ENCODE measurements around the gene LSR. TPM values are rescaled to one million over a fixed set of nuclear protein-coding genes. Genes with fewer than 3 reads are reported as not detected.

Gene LSR
- total RNA-seq, 1 donor from 2014 or later = 79.1 TPM

- peak; percentile 78 for DNase-seq
- TF ChIP-seq, protein P1, sequence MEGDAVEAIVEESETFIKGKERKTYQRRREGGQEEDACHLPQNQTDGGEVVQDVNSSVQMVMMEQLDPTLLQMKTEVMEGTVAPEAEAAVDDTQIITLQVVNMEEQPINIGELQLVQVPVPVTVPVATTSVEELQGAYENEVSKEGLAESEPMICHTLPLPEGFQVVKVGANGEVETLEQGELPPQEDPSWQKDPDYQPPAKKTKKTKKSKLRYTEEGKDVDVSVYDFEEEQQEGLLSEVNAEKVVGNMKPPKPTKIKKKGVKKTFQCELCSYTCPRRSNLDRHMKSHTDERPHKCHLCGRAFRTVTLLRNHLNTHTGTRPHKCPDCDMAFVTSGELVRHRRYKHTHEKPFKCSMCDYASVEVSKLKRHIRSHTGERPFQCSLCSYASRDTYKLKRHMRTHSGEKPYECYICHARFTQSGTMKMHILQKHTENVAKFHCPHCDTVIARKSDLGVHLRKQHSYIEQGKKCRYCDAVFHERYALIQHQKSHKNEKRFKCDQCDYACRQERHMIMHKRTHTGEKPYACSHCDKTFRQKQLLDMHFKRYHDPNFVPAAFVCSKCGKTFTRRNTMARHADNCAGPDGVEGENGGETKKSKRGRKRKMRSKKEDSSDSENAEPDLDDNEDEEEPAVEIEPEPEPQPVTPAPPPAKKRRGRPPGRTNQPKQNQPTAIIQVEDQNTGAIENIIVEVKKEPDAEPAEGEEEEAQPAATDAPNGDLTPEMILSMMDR (IDR thresholded peaks at IDR 0.05) = no peak
- H3K27ac ChIP-seq = peak overlapping the region; percentile 63
Observed at GRCh38 chr19:35211545-35212230, 37.1 kb upstream of the LSR start.

DNA sequence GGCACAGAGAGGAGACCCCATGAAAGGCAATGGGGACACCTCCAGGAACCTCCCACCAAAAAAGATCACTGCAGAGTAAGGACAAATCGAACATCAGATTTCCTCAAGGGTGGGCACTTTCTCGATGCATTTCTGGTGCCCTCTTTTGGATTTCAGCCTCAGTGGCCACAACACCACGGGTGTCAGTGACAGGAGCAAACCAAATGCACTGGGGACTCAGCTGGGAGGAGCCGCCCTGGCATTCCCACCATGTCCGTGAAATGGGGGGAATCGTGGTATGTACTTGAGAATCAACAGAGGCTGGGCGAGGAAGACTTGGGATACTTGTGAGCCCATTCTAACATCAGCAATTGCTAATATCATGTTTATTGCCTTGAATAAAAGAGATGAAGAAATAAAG lies 36.6 kb upstream of the LSR start:
- DNase-seq (peak; percentile 19), ATAC-seq (no peak)
- peak overlapping the region; percentile 63 for H3K27ac ChIP-seq
- no peaks in the 10 kb centered on the region for H3K36me3 ChIP-seq
- H3K9me3 ChIP-seq = no peaks in the 10 kb centered on the region
- H3K4me3 ChIP-seq = no peak overlapping the region
- intact Hi-C loops (cut with DNase I) = no loop called here
- TF ChIP-seq, protein P1 (IDR thresholded peaks at IDR 0.05) = no peak
- peaks cover 34% of the 10 kb centered on the region for H3K4me1 ChIP-seq
- no peaks in the 10 kb centered on the region for H3K27me3 ChIP-seq

More at GRCh38 chr19:35211545-35212230, 37.1 kb upstream of the LSR start:
- H3K9me3 ChIP-seq = no peaks in the 10 kb centered on the region
- intact Hi-C loops (cut with DNase I) = no loop called here
- peaks cover 34% of the 10 kb centered on the region for H3K4me1 ChIP-seq
- no peaks in the 10 kb centered on the region for H3K27me3 ChIP-seq
- H3K36me3 ChIP-seq = no peaks in the 10 kb centered on the region
- no peak overlapping the region for H3K4me3 ChIP-seq
- ATAC-seq = peak; percentile 66

DNA sequence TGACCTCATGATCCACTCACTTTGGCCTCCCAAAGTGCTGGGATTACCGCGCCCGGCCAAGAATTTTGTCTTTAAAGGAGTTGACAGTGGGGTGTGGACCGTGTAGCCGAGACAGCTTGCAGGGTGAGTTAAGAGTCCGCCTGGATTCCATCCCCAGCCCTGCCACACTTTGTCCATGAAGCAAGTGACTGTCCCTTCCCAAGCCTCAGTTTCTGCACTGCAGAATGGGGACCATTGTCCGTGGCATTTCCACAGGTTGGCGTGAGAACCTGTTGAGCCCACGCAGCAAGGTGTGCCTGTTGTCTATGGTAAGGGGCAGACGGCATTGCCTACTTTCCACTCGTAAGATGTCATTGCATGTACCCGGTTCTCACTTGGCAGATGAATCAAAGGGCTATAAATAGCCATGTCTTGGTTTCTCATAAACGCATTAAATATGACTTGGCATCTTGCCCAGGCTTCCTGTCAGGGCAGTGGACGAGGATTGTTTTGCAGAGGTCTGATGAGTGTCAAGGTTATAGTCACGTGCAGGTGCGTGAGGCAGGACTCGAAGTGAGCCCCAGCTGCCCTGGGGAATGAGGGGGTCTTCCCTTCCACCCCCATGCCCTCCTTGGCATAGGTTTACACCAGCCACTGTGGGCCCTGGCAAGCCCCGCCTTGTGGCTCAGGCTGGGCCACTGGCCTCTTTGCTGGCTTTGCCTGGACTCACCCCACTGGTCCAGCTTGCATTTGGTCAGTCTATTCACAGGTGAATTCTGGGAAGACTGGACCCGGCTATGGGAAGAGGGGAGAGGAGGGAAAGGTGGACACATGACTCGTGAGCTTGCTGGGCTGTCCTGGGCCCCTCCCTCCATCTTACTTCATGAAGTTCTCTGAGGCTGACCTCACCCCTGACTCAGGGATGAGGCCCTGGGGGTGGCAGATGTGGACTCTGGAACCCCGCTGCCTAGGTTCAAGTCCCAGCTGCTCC lies 34.9 kb upstream of the LSR start:
- H3K36me3 ChIP-seq = no peaks in the 10 kb centered on the region
- TF ChIP-seq, protein P1 (IDR thresholded peaks at IDR 0.05) = no peak
- H3K9me3 ChIP-seq = no peaks in the 10 kb centered on the region
- H3K27me3 ChIP-seq = no peaks in the 10 kb centered on the region
- no peak overlapping the region for H3K4me3 ChIP-seq
- DNase-seq = peak; percentile 72
- intact Hi-C loops (cut with DNase I) = no loop called here
- peak; percentile 66 for ATAC-seq
- peak overlapping the region; percentile 82 for H3K27ac ChIP-seq
- peaks cover 34% of the 10 kb centered on the region for H3K4me1 ChIP-seq

- no peak for ATAC-seq
- TF ChIP-seq, protein P1 (IDR thresholded peaks at IDR 0.05) = no peak
- no peak for DNase-seq
- Histone ChIP-seq H3K27ac (no peak overlapping the region), H3K36me3 (no peaks in the 10 kb centered on the region), H3K4me1 (peaks cover 34% of the 10 kb centered on the region), H3K9me3 (no peaks in the 10 kb centered on the region), H3K27me3 (no peaks in the 10 kb centered on the region), H3K4me3 (no peak overlapping the region)
- intact Hi-C loops (cut with DNase I) = no loop called here
Observed at GRCh38 chr19:35214766-35215422, 33.9 kb upstream of the LSR start.

DNA sequence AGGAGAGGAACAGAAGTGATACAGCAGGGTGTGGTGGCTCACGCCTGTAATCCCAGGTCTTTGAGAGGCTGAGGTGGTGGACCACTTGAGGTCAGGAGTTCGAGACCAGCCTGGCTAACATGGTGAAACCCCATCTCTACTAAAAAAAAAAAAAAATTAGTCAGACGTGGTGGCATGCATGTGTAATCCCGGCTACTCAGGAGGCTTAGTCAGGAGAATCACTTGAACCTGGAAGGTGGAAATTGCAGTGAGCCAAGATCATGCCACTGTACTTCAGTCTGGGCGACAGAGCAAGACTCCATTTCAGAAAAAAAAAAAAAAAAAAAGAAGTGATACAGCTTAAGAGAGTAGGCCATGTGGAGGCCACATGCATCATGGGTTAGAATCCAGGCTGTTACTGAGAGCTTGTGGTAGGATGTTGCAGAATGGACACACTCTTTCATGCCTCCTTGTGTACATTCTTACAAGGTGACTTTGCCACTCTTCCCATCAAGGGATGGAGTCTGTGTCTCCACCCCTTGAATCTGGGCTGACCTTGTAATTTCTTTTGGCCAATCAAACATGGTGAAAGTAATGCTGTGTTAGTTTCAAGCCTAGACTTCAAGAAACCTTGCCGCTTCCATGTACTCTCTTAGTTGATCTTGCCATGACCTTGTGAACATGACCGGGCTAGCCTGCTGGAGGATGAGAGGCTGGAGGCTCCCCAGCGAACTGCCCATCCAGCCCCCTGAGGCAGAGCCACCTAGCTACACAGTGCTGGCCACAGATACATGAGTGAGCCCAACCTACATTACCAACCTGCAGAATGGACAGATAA lies 32.6 kb upstream of the LSR start:
- TF ChIP-seq, protein P1 (IDR thresholded peaks at IDR 0.05) = no peak
- no peak for ATAC-seq
- H3K4me1 ChIP-seq = peaks cover 39% of the 10 kb centered on the region

More for the DNA sequence above, 32.6 kb upstream of the LSR start:
- H3K4me3 ChIP-seq = no peak overlapping the region
- DNase-seq = peak; percentile 43
- intact Hi-C loops (cut with DNase I) = no loop called here
- H3K9me3 ChIP-seq = no peaks in the 10 kb centered on the region
- H3K27me3 ChIP-seq = no peaks in the 10 kb centered on the region
- no peak overlapping the region for H3K27ac ChIP-seq
- no peaks in the 10 kb centered on the region for H3K36me3 ChIP-seq
